NCI-H526 (cell line): ENCODE results near the gene USP35.
A peak's percentile ranks its signal among the peaks of the same experiment; 100 is the strongest.
"Not testable (repeated sequence)": the region's sequence is repeated elsewhere in the genome, so short reads cannot be mapped to it uniquely, and the experiment has no call there.

ENCODE experiments used
- DNase-seq, 2 experiments: peaks; one replicate each; lab custom pipeline; 2025; lab: John Stamatoyannopoulos, UW

The USP35 gene

GRCh38 chr11:78217650-78218541 lies 29.2 kb downstream of the USP35 start:
- no peak for DNase-seq

GRCh38 chr11:78218707-78219492 lies 30.2 kb downstream of the USP35 start:
- DNase-seq: no peak

- DNase-seq: no peak
Measured at GRCh38 chr11:78219493-78220217, 30.9 kb downstream of the USP35 start.

GRCh38 chr11:78220218-78221157 lies 31.8 kb downstream of the USP35 start:
- no peak for DNase-seq

- no peak for DNase-seq
Measured at GRCh38 chr11:78221396-78222315, 32.9 kb downstream of the USP35 start.

- DNase-seq: not testable (repeated sequence)
Measured at GRCh38 chr11:78222726-78223125, 34.0 kb downstream of the USP35 start.

GRCh38 chr11:78223320-78223954 lies 34.7 kb downstream of the USP35 start:
- DNase-seq: no peak

- DNase-seq: no peak
Measured at GRCh38 chr11:78224506-78224905, 35.8 kb downstream of the USP35 start.

GRCh38 chr11:78224906-78225420 lies 36.2 kb downstream of the USP35 start:
- no peak for DNase-seq

GRCh38 chr11:78226684-78227680 lies 38.3 kb downstream of the USP35 start:
- DNase-seq: no peak

- DNase-seq: no peak
Measured at GRCh38 chr11:78227921-78228320, 39.2 kb downstream of the USP35 start.

GRCh38 chr11:78228467-78228866 lies 39.7 kb downstream of the USP35 start:
- DNase-seq: peak; percentile 88 to 93

- DNase-seq: no peak
Measured at GRCh38 chr11:78229106-78229505, 40.4 kb downstream of the USP35 start.

GRCh38 chr11:78230161-78230877 lies 41.6 kb downstream of the USP35 start:
- no peak for DNase-seq

GRCh38 chr11:78231962-78232501 lies 43.3 kb downstream of the USP35 start:
- DNase-seq: no peak

GRCh38 chr11:78233046-78233445 lies 44.3 kb downstream of the USP35 start:
- DNase-seq: not testable (repeated sequence)

GRCh38 chr11:78234006-78234405 lies 45.3 kb downstream of the USP35 start:
- DNase-seq: no peak
